ENCODE results near the gene RTEL1.

Gene RTEL1

DNA sequence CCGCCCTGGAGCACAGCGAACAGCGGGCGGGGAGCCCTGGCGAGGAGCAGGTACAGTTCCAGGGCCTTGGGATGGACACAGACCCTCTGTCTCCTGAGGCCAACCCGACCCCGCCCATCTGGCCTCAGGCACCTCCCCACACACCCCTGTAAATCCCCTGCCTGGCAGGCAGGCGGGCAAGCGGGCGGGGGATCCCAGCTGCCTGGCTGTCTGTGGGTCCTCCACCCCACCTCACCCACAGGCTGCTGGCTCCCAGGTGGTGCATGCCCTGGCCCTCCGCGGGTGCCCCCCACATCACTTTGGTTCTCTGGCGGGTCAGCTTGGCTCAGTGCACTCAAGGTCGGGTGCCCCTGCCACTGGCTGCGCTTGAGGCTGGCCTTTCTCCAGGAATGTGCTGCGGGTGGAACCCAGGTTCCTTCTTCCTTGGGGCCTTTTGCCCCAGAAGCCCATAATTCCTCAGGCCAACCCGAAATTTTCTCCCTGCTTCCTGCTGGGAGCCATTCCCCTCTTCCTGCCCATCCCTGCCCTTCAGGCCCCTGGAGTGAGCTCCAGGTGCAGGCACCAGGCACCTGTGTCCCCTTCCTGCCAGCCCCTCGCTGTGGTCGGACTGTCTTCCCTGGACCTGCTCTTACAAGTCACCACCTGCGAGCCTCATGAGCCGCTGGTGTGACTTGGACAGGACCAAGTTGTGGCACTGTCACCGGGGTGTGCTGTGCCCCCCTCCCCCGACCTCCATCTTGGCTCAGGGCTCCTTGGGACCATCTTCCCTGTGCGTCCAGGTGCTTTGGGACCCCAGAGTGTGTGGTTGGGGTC lies 33.0 kb downstream of the RTEL1 start:
- DNase-seq: no peak

DNA sequence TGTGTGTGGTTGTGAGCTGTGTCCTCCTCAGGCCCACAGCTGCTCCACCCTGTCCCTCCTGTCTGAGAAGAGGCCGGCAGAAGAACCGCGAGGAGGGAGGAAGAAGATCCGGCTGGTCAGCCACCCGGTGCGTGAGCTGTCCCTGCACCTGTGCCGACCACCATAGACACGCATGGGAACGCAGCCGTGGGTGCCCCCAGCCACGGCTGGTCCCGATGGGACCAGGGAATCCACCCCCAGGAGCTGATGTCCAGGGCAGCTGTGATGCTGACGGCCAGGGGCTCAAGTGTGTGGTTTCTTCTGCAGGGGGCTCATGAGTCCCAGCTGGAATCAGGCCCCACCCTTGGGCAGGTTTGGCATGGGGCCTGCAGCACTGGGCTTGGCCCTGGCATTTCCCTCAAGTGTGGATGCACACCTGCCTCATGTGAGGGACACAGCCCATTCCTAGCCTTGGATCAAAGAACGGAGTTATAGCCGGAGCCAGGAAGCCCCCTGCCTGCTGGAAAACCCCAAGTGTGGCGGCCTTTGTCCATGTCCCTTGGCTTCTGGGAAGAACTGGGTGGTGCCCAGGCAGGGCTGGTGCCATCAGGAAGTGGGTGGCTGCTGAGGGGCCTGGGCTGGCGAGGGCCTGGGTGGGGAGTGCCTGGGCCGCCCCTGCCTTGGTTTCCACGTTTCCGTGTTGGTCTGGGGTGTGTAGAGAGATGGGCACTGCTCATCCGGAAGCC lies 33.8 kb downstream of the RTEL1 start:
- DNase-seq: no peak

DNA sequence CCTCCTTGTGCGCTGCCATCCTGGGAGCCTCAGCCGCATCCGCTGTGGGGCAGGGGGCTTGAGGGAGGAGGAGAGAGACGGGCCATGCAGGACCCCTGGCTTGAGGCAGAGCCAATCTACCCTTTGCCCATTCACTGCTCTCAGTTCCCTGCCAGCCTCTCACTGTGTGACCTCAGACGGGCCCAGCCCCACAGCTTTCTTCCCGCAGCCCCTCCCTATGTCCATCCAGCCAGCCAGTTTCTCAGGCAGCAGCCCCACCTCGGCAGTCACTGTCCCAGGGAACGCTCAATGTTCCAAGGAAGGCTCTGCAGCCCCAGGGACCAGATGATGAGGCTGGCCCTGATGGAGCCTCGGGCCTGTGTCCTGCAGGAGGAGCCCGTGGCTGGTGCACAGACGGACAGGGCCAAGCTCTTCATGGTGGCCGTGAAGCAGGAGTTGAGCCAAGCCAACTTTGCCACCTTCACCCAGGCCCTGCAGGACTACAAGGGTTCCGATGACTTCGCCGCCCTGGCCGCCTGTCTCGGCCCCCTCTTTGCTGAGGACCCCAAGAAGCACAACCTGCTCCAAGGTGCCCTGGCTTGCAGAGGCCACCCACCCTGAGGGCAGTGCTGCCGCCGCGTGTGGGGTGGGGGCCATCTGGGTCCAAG lies 34.4 kb downstream of the RTEL1 start:
- DNase-seq: no peak

DNA sequence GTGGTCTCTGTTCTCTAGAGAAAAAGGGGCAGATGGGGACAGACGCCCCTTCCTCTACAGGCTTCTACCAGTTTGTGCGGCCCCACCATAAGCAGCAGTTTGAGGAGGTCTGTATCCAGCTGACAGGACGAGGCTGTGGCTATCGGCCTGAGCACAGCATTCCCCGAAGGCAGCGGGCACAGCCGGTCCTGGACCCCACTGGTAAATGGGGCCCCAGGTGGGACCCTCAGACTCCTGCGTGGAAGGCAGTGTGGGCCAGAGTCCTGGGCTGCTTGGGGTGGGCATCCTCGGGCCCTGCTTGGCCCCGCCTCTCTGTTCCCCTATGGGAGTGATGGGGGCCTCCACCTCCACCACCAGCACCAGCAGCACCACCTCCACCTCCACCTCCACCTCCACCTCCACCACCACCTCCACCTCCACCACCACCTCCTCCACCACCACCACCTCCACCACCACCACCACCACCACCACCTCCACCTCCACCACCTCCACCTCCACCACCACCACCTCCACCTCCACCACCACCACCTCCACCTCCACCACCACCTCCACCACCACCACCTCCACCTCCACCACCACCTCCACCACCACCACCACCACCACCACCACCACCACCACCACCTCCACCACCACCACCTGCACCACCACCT lies 35.1 kb downstream of the RTEL1 start:
- DNase-seq: no peak

DNA sequence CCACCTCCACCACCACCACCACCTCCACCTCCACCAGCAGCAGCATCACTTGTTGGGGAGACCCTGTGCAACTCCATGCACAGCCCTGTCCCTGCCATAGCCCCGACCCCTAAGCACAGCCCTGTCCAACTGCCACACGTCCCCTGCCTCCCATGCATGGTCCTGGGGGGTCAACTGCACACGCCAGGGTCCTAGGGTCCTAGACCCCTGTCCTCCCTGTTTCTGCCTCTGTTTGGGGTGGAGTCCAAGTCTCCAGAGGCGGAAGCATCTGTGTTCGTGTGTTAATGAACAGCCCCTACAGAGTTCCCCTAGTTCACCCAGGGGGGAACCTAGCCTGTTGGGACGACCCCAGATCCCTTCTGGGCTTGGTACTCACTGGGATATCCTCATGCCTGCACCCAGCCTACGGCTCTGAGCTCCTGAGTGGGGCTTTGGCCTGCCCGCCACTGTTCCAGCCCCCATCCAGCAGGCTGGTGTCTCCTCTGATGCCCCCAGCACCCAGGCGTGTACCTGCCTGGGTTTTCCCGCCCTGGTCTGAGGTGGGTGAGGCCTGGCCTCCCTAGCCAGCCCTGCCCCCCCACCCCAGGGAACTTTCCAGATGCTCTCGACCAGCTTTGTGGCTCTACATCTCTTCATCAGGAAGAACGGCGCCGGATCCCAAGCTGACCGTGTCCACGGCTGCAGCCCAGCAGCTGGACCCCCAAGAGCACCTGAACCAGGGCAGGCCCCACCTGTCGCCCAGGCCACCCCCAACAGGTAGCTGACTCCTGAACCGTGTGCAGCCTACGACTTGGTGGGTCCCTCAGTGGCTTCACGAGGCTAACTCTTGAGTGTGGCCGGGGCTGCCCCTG lies 35.8 kb downstream of the RTEL1 start:
- DNase-seq: no peak

DNA sequence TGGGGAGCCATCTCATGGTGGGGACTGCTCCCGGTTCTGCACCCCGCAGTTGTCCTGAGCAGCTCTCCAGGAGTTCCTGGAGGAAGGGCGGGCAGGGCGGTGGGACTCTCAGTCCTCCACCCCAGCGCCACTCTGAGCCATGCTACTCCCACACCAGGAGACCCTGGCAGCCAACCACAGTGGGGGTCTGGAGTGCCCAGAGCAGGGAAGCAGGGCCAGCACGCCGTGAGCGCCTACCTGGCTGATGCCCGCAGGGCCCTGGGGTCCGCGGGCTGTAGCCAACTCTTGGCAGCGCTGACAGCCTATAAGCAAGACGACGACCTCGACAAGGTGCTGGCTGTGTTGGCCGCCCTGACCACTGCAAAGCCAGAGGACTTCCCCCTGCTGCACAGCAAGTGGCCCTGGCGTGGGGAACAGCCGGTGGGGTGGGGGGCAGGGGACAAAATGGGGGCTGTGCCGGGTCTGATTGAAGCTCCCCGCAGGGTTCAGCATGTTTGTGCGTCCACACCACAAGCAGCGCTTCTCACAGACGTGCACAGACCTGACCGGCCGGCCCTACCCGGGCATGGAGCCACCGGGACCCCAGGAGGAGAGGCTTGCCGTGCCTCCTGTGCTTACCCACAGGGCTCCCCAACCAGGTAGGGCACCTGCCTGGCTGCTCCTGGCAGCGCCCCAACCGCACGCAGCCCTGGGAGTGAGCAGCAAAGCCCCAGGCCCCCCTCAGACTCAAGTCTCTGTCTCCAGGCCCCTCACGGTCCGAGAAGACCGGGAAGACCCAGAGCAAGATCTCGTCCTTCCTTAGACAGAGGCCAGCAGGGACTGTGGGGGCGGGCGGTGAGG lies 36.7 kb downstream of the RTEL1 start:
- no peak for DNase-seq

DNA sequence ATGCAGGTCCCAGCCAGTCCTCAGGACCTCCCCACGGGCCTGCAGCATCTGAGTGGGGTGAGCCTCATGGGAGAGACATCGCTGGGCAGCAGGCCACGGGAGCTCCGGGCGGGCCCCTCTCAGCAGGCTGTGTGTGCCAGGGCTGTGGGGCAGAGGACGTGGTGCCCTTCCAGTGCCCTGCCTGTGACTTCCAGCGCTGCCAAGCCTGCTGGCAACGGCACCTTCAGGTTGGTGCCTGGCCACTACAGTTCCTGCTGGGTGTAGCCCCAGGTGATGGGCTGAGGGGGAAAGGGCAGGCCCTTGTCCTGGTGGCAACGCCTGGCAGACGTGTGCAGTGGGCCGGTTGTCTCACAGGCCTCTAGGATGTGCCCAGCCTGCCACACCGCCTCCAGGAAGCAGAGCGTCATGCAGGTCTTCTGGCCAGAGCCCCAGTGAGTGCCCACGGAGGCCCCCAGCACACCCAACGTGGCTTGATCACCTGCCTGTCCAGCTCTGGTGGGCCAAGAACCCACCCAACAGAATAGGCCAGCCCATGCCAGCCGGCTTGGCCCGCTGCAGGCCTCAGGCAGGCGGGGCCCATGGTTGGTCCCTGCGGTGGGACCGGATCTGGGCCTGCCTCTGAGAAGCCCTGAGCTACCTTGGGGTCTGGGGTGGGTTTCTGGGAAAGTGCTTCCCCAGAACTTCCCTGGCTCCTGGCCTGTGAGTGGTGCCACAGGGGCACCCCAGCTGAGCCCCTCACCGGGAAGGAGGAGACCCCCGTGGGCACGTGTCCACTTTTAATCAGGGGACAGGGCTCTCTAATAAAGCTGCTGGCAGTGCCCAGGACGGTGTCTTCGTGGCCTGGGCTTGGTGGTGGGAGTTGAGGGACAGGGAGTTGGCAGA lies 37.6 kb downstream of the RTEL1 start:
- no peak for DNase-seq

DNA sequence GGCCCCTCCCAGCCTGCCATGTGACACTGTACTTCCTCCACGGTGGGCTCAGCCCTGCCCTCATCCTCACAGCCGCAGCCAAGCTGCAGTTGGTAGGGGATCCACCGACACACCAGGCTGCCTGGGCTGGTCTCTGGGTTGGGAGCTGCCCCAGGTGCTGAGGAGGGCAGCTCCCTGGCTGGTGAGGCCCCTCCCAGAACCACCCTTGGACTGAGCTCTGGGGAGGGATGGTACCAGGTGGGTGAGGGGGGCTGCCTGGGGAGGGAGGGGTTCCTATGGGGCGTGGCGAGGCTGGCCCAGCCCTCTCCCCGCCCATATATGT lies 38.2 kb downstream of the RTEL1 start:
- DNase-seq: no peak

DNA sequence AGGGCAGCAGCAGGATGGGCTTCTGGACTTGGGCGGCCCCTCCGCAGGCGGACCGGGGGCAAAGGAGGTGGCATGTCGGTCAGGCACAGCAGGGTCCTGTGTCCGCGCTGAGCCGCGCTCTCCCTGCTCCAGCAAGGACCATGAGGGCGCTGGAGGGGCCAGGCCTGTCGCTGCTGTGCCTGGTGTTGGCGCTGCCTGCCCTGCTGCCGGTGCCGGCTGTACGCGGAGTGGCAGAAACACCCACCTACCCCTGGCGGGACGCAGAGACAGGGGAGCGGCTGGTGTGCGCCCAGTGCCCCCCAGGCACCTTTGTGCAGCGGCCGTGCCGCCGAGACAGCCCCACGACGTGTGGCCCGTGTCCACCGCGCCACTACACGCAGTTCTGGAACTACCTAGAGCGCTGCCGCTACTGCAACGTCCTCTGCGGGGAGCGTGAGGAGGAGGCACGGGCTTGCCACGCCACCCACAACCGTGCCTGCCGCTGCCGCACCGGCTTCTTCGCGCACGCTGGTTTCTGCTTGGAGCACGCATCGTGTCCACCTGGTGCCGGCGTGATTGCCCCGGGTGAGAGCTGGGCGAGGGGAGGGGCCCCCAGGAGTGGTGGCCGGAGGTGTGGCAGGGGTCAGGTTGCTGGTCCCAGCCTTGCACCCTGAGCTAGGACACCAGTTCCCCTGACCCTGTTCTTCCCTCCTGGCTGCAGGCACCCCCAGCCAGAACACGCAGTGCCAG lies 38.7 kb downstream of the RTEL1 start, which contains the start of gene TNFRSF6B:
Gene TNFRSF6B, plus strand, starts transcription at position 25 of the 729 bp plus-strand sequence. Its CDS starts 116 bp downstream, at position 141.
- DNase-seq: no peak

DNA sequence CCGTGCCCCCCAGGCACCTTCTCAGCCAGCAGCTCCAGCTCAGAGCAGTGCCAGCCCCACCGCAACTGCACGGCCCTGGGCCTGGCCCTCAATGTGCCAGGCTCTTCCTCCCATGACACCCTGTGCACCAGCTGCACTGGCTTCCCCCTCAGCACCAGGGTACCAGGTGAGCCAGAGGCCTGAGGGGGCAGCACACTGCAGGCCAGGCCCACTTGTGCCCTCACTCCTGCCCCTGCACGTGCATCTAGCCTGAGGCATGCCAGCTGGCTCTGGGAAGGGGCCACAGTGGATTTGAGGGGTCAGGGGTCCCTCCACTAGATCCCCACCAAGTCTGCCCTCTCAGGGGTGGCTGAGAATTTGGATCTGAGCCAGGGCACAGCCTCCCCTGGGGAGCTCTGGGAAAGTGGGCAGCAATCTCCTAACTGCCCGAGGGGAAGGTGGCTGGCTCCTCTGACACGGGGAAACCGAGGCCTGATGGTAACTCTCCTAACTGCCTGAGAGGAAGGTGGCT lies 39.3 kb downstream of the RTEL1 start:
- no peak for DNase-seq

DNA sequence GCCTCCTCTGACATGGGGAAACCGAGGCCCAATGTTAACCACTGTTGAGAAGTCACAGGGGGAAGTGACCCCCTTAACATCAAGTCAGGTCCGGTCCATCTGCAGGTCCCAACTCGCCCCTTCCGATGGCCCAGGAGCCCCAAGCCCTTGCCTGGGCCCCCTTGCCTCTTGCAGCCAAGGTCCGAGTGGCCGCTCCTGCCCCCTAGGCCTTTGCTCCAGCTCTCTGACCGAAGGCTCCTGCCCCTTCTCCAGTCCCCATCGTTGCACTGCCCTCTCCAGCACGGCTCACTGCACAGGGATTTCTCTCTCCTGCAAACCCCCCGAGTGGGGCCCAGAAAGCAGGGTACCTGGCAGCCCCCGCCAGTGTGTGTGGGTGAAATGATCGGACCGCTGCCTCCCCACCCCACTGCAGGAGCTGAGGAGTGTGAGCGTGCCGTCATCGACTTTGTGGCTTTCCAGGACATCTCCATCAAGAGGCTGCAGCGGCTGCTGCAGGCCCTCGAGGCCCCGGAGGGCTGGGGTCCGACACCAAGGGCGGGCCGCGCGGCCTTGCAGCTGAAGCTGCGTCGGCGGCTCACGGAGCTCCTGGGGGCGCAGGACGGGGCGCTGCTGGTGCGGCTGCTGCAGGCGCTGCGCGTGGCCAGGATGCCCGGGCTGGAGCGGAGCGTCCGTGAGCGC lies 39.9 kb downstream of the RTEL1 start:
- DNase-seq: no peak

DNA sequence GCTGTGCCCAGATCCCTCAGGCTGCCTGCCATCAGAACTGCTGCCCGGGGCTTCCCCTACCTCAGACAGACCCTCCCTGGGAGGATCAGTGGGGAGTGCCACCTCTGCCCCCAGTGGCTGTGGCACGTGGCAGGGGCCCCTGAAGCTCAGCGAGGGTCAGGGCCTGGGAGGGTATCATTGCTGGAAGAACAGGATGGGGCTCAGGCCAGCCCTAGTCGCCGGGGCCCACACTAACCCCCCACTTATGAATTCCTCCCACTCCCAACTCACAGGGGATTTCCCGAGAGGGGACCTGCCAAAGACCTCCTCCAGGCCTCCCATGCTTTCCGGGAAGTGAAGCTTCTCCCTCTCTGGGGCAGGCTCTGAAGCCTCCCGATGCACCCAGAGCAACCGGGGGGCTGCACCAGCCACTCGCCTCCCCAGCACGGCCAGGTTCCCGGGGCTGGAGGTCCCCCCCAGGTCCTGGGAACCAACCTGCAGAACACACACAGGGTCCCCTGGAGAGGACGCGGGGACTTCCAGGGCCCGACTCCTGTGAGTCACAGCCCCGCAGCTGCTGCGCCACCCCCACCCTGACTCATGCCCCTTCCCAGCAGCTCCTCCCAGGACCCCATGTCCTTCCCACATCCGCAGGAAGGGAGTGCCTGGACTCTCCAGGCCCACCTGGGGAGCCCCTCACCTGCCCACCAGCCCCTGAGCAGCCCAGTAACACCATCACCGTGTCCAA lies 40.8 kb downstream of the RTEL1 start:
- DNase-seq: peak; percentile 71

DNA sequence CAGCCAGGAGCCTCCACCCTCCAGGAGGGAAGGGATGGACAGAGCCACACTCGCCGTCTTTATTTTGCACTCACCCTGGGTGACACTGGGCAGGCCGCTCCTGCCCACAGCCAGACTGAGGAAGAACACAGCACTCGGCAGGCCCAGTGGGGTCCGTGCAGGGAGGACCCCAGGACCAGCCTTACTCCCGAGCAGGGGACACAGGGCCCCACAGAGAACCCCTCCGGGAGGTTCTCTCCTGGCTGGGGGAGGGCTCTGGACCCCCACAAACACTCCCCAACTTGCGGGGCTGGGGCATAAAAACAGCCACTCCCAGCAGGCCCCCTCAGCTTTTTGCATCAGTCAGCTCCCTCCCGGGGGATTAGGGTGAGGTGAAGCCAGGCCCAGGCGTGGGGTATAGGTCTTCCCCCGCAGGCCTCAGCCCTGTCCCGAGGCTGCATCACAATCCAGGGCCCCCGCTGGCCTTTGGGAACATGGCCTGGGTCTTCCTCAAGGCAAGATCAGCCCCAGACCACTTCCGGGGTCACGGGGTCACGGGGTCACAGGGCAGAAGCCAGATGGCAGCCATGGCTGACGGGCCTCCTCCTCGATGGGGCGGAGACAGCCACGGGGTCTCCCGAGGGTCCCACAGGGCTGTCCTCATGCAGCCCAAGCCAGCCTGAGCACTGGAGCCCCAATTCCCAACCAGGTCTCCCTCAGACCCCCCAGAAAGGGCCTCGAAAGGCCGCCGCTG lies 41.5 kb downstream of the RTEL1 start:
- no peak for DNase-seq

DNA sequence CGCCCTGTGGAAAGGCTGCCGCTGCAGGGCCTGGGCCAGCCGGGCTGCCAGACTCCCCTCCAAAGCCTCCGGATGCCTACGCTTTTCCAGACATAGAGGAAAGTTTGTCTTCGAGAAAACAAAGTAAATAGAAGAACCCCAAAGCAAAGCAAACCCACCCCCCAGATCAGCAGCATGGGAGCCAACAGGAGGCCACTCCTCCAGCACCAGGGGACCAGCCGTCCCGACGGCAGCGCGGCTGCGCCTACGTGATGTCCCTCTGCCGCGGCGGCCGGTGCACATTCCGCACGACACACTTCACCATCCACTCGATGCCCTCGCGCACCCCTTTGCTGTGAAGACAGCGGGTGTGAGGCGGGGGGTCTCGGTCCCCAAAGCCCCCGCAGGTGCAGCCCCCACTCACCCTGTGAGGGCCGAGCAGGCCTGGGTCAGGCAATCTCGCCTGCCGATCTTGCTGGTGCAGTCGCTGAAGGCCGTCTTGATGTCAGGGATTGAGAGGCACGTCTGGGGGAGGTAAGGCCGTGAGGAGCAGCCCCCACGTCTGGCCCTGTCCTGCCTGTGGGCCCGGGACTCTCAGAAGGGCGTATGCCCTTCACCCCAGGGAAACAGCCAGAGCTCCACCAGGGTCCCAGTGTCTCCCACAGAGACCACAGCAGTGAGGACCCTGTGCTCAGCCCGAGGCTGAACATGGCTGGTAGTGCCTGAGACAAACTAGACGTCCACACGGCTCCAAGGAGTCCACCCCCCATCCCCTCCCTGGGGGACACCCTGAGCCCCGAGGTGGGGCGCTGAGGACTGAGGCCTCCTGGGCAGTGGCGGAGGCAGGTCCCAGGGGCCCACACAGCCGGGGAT lies 42.3 kb downstream of the RTEL1 start:
- no peak for DNase-seq

DNA sequence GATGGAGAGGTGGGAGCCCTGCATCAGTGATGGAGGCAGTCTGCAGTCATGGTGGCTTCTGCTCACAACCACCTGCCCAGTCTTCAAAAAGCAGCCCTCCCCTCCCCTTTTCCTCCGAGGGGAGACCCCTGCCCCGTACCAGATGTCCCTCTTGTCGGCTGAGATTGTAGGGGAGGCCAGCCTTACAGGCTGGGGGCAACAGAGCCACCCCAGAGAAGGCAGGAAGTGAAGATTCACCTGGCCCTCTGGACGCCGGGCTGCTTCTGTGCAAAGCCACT lies 42.9 kb downstream of the RTEL1 start:
- DNase-seq: no peak

DNA sequence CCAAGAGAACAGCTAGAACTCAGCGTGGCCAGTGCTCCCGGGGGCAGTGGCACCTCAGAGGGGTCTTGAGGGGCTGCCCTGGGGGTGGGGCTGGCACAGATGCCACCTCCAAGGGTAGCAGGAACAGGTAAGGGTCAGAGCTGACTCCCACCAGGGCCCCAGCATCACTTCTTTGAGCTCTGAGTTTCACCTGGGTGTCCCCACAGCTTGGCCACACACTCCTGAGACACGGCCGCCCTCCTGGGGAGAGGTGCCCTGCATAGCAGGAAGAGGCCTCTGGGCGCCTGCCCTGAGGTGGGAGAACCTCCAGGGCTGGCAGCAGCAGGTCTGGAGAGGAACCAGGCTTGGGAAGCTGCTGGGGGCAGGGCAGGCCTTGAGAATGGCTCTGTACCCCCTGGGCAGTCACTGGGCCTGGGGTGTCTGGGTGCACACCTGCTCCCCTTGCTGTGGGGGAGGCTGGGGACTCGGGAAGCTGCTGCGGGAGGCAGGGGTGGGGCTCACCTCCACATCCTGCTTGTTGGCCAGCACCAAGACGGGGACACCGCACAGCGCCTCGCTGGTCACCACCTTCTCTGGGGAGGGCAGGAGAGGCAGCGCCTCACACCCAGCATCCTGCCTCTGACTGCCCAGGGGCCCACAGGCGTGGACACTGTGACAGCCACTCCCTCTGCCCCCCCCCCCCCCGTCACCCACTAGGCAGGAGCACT lies 43.4 kb downstream of the RTEL1 start:
- no peak for DNase-seq
